Upper lobe of left lung (tissue), 4 donors: Measurements from ENCODE around the gene CLASP1.

Source experiments
- CTCF ChIP-seq, 6 experiments: fragments of 450-650 bp in 4 of 6; fragments of 200-600 bp in 2 of 6; sonication (generic) in 2 of 6; IDR thresholded peaks; one replicate each; pipeline ENCODE4 v1.5.1; 2016 to 2019; ENCODE audit warnings: antibody characterized with exemption in 6 of 6
- POLR2A ChIP-seq, 4 donors: fragments of 450-650 bp; IDR thresholded peaks; one replicate each; pipeline ENCODE4 v1.5.1; 2016 to 2017; ENCODE audit warnings: antibody characterized with exemption in 4 of 4, mild to moderate bottlenecking in 2 of 4

- TF ChIP-seq CTCF (IDR thresholded peaks at IDR 0.05), result no peak
- TF ChIP-seq POLR2A (IDR thresholded peaks at IDR 0.05), result no peak
These were observed 249.1 kb downstream of the CLASP1 start for GRCh38 chr2:121400201-121400600.
